Measurements from ENCODE around the gene ZNF74.
A peak's percentile ranks its signal among the peaks of the same experiment; 100 is the strongest.

The ZNF74 gene

GRCh38 chr22:20438678-20439492 lies 44.9 kb downstream of the ZNF74 start:
- no peak for DNase-seq (ENCODE audit: low read depth, low spot score)
- in situ Hi-C loops (cut with HindIII; ENCODE audit: low sequenced_read_pairs): no loop called here
- H3K4me3 ChIP-seq (ENCODE audit: low read depth, low read length): peak overlapping the region; percentile 53
- peak; percentile 28 for TF ChIP-seq CTCF (IDR thresholded peaks at IDR 0.05; ENCODE audit: low read depth, low read length)

- no peak for TF ChIP-seq CTCF (IDR thresholded peaks at IDR 0.05; ENCODE audit: low read depth, low read length)
- no peak overlapping the region for H3K4me3 ChIP-seq (ENCODE audit: low read depth, low read length)
- DNase-seq (ENCODE audit: low read depth, low spot score): no peak
- in situ Hi-C loops (cut with HindIII; ENCODE audit: low sequenced_read_pairs): no loop called here
Observed at GRCh38 chr22:20439556-20439927, 45.6 kb downstream of the ZNF74 start.

GRCh38 chr22:20439928-20440575 lies 46.1 kb downstream of the ZNF74 start:
- in situ Hi-C loops (cut with HindIII; ENCODE audit: low sequenced_read_pairs): no loop called here
- TF ChIP-seq CTCF (IDR thresholded peaks at IDR 0.05; ENCODE audit: low read depth, low read length): no peak
- no peak for DNase-seq (ENCODE audit: low read depth, low spot score)
- H3K4me3 ChIP-seq (ENCODE audit: low read depth, low read length): no peak overlapping the region

GRCh38 chr22:20440637-20441591 lies 47.0 kb downstream of the ZNF74 start:
- in situ Hi-C loops (cut with HindIII; ENCODE audit: low sequenced_read_pairs): no loop called here
- TF ChIP-seq CTCF (IDR thresholded peaks at IDR 0.05; ENCODE audit: low read depth, low read length): no peak
- DNase-seq (ENCODE audit: low read depth, low spot score): no peak
- no peak overlapping the region for H3K4me3 ChIP-seq (ENCODE audit: low read depth, low read length)

GRCh38 chr22:20441631-20442484 lies 47.9 kb downstream of the ZNF74 start:
- no peak for TF ChIP-seq CTCF (IDR thresholded peaks at IDR 0.05; ENCODE audit: low read depth, low read length)
- DNase-seq (ENCODE audit: low read depth, low spot score): no peak
- H3K4me3 ChIP-seq (ENCODE audit: low read depth, low read length): no peak overlapping the region
- in situ Hi-C loops (cut with HindIII; ENCODE audit: low sequenced_read_pairs): no loop called here
